ENCODE data around the gene NKD2. TPM values are rescaled to one million over a fixed set of nuclear protein-coding genes. Genes with fewer than 3 reads are reported as not detected.

Gene NKD2
- total and polyA plus RNA-seq, 9 of the 15 experiments (the other 6 are each of a cell fraction or from before 2014, with no cell fraction given), result 0.09 to 0.64 (median 0.27) TPM; not detected in 5

DNA sequence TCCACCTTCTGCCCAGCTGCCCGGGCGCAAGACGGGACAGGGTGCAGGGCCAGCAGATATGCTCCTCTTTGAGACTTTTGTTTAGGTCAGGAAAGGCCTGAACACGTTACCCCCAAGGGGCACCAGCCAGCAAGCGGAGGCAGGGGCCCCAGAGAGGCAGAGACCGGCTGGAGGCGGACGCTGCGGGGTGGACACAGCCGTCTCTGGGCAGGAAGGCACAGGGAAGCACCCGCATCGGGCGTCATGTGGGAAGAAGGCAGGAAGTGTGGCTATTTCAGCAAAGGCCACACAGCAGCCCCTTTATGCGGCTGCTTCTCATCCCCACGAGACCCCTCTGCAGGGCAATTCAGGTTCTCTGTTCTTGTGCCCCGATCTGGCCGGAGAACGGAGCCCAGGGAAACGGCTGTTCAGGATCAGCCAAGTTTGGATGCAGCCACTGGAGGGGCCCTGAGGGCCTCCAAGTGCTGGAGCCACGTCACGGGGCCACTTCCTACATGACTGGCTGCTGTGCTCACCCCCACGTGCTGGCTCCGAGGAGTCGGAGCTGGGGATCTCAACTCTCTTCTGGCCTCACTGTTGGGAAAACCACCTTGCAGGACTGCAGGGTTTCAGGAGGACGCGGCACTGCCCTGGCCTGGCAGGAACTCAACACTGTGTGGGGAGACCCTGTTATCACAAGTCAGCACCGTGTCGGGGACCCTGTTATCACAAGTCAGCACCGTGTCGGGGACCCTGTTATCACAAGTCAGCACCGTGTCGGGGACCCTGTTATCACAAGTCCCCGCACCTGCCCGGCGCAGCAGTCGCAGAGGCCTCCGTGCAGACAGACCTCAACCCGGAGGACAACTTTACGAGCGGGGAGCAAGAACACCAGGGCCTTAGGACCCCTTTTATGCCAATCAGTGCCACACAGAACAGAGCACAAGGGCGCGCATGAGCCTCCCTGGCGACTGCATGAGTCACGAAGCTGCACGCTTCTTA is 58.8 kb downstream of the NKD2 start (continued):
- TF ChIP-seq, protein P1, sequence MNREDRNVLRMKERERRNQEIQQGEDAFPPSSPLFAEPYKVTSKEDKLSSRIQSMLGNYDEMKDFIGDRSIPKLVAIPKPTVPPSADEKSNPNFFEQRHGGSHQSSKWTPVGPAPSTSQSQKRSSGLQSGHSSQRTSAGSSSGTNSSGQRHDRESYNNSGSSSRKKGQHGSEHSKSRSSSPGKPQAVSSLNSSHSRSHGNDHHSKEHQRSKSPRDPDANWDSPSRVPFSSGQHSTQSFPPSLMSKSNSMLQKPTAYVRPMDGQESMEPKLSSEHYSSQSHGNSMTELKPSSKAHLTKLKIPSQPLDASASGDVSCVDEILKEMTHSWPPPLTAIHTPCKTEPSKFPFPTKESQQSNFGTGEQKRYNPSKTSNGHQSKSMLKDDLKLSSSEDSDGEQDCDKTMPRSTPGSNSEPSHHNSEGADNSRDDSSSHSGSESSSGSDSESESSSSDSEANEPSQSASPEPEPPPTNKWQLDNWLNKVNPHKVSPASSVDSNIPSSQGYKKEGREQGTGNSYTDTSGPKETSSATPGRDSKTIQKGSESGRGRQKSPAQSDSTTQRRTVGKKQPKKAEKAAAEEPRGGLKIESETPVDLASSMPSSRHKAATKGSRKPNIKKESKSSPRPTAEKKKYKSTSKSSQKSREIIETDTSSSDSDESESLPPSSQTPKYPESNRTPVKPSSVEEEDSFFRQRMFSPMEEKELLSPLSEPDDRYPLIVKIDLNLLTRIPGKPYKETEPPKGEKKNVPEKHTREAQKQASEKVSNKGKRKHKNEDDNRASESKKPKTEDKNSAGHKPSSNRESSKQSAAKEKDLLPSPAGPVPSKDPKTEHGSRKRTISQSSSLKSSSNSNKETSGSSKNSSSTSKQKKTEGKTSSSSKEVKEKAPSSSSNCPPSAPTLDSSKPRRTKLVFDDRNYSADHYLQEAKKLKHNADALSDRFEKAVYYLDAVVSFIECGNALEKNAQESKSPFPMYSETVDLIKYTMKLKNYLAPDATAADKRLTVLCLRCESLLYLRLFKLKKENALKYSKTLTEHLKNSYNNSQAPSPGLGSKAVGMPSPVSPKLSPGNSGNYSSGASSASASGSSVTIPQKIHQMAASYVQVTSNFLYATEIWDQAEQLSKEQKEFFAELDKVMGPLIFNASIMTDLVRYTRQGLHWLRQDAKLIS (CRISPR knock-in tag; IDR thresholded peaks at IDR 0.05), result no peak
- TF ChIP-seq, protein P2, sequence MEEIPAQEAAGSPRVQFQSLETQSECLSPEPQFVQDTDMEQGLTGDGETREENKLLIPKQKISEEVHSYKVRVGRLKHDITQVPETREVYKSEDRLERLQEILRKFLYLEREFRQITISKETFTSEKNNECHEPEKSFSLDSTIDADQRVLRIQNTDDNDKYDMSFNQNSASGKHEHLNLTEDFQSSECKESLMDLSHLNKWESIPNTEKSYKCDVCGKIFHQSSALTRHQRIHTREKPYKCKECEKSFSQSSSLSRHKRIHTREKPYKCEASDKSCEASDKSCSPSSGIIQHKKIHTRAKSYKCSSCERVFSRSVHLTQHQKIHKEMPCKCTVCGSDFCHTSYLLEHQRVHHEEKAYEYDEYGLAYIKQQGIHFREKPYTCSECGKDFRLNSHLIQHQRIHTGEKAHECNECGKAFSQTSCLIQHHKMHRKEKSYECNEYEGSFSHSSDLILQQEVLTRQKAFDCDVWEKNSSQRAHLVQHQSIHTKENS (CRISPR knock-in tag; IDR thresholded peaks at IDR 0.05), result no peak
- no peak for TF ChIP-seq HNRNPH1 (optimal IDR thresholded peaks at IDR 0.05; ENCODE audit: low read depth, low read length)
- peak; percentile 97 for TF ChIP-seq DMBX1 (CRISPR knock-in tag; IDR thresholded peaks at IDR 0.05; ENCODE audit: borderline replicate concordance)
- peak; percentile 91 for TF ChIP-seq FOXM1 (IDR thresholded peaks at IDR 0.05; ENCODE audit: low read depth)
- TF ChIP-seq FOXM1 (CRISPR knock-in tag; IDR thresholded peaks at IDR 0.05; ENCODE audit: low read depth), result no peak
- TF ChIP-seq TEAD1 (CRISPR knock-in tag; IDR thresholded peaks at IDR 0.05), result peak in 1 of 2 experiments; percentile 74; a peak in 1 of 4 replicates
- TF ChIP-seq STAT5B (CRISPR knock-in tag; IDR thresholded peaks at IDR 0.05), result no peak
- no peak for TF ChIP-seq ZZZ3 (IDR thresholded peaks at IDR 0.05)
- TF ChIP-seq, protein P3, sequence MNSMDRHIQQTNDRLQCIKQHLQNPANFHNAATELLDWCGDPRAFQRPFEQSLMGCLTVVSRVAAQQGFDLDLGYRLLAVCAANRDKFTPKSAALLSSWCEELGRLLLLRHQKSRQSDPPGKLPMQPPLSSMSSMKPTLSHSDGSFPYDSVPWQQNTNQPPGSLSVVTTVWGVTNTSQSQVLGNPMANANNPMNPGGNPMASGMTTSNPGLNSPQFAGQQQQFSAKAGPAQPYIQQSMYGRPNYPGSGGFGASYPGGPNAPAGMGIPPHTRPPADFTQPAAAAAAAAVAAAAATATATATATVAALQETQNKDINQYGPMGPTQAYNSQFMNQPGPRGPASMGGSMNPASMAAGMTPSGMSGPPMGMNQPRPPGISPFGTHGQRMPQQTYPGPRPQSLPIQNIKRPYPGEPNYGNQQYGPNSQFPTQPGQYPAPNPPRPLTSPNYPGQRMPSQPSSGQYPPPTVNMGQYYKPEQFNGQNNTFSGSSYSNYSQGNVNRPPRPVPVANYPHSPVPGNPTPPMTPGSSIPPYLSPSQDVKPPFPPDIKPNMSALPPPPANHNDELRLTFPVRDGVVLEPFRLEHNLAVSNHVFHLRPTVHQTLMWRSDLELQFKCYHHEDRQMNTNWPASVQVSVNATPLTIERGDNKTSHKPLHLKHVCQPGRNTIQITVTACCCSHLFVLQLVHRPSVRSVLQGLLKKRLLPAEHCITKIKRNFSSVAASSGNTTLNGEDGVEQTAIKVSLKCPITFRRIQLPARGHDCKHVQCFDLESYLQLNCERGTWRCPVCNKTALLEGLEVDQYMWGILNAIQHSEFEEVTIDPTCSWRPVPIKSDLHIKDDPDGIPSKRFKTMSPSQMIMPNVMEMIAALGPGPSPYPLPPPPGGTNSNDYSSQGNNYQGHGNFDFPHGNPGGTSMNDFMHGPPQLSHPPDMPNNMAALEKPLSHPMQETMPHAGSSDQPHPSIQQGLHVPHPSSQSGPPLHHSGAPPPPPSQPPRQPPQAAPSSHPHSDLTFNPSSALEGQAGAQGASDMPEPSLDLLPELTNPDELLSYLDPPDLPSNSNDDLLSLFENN (IDR thresholded peaks at IDR 0.05; ENCODE audit: low read depth in 2 of 2, low read length in 2 of 2), result peak in 1 of 2 experiments; percentile 85; a peak in 2 of 4 replicates
- TF ChIP-seq ZNF175 (CRISPR knock-in tag; IDR thresholded peaks at IDR 0.05; ENCODE audit: low read depth), result peak; percentile 87
- no peak for TF ChIP-seq SRSF3 (IDR thresholded peaks at IDR 0.05; ENCODE audit: insufficient read depth, low read length)
- no peak for TF ChIP-seq YY1 (IDR thresholded peaks at IDR 0.05; ENCODE audit: borderline replicate concordance in 1 of 3, control insufficient read depth in 1 of 3, extremely low read depth in 1 of 3, insufficient read depth in 3 of 3, insufficient read length in 1 of 3, insufficient replicate concordance in 2 of 3, low read depth in 1 of 3, low read length in 2 of 3)
- TF ChIP-seq HCFC1 (IDR thresholded peaks at IDR 0.05; ENCODE audit: low read depth, low read length), result no peak
- no peak for TF ChIP-seq ZFPM2 (CRISPR knock-in tag; IDR thresholded peaks at IDR 0.05)
- no peak for TF ChIP-seq PCBP2 (IDR thresholded peaks at IDR 0.05; ENCODE audit: low read depth, low read length, poor library complexity, severe bottlenecking)

Data from K562 (cell line).